ENCODE results near the gene MAGI2. TPM values are rescaled to one million over a fixed set of nuclear protein-coding genes. Genes with fewer than 3 reads are reported as not detected.

Gene MAGI2
- total and polyA plus RNA-seq, 2 donors from 2014 or later = 4.4 to 9.0 TPM

GRCh38 chr7:78542981-78543380 lies 910.5 kb downstream of the MAGI2 start:
- FAIRE-seq = no peak
- Histone ChIP-seq H3K9ac (ENCODE audit: low read length in 3 of 3) (no peak overlapping the region), H3K36me3 (ENCODE audit: control insufficient read depth in 2 of 3, insufficient read depth in 3 of 3, low read length in 3 of 3) (no peaks in the 10 kb centered on the region), H3K27me3 (ENCODE audit: control insufficient read depth, insufficient read depth, low read length) (no peaks in the 10 kb centered on the region), H3K4me3 (ENCODE audit: low read length in 3 of 3) (no peak overlapping the region), H3K4me1 (ENCODE audit: control insufficient read depth in 2 of 3, insufficient read depth in 2 of 3, low read depth in 1 of 3, low read length in 3 of 3) (no peaks in the 10 kb centered on the region), H3K9me3 (ENCODE audit: control insufficient read depth in 2 of 3, insufficient read depth in 1 of 3, low read length in 3 of 3) (no peaks in the 10 kb centered on the region), H3K27ac (ENCODE audit: low read depth in 2 of 2, low read length in 2 of 2) (no peak overlapping the region)
- intact Hi-C loops (cut with DNase I) = no loop called here
- TF ChIP-seq CTCF (IDR thresholded peaks at IDR 0.05; ENCODE audit: borderline replicate concordance, extremely low read depth, insufficient read depth) = no peak
- DNase-seq = no peak

- DNase-seq = no peak
- intact Hi-C loops (cut with DNase I) = no loop called here
- FAIRE-seq = no peak
- no peak overlapping the region for H3K4me3 ChIP-seq (ENCODE audit: low read length in 3 of 3)
- no peak overlapping the region for H3K27ac ChIP-seq (ENCODE audit: low read depth in 2 of 2, low read length in 2 of 2)
- no peak for TF ChIP-seq CTCF (IDR thresholded peaks at IDR 0.05; ENCODE audit: borderline replicate concordance, extremely low read depth, insufficient read depth)
- H3K9me3 ChIP-seq (ENCODE audit: control insufficient read depth in 2 of 3, insufficient read depth in 1 of 3, low read length in 3 of 3) = no peaks in the 10 kb centered on the region
- H3K27me3 ChIP-seq (ENCODE audit: control insufficient read depth, insufficient read depth, low read length) = no peaks in the 10 kb centered on the region
- H3K4me1 ChIP-seq (ENCODE audit: control insufficient read depth in 2 of 3, insufficient read depth in 2 of 3, low read depth in 1 of 3, low read length in 3 of 3) = no peaks in the 10 kb centered on the region
- no peaks in the 10 kb centered on the region for H3K36me3 ChIP-seq (ENCODE audit: control insufficient read depth in 2 of 3, insufficient read depth in 3 of 3, low read length in 3 of 3)
- H3K9ac ChIP-seq (ENCODE audit: low read length in 3 of 3) = no peak overlapping the region
These were observed 910.9 kb downstream of the MAGI2 start for GRCh38 chr7:78542541-78542940.

GRCh38 chr7:78539825-78540224 lies 913.6 kb downstream of the MAGI2 start:
- no peak for TF ChIP-seq CTCF (IDR thresholded peaks at IDR 0.05; ENCODE audit: borderline replicate concordance, extremely low read depth, insufficient read depth)
- Histone ChIP-seq H3K36me3 (ENCODE audit: control insufficient read depth in 2 of 3, insufficient read depth in 3 of 3, low read length in 3 of 3) (no peaks in the 10 kb centered on the region), H3K9me3 (ENCODE audit: control insufficient read depth in 2 of 3, insufficient read depth in 1 of 3, low read length in 3 of 3) (no peaks in the 10 kb centered on the region), H3K27ac (ENCODE audit: low read depth in 2 of 2, low read length in 2 of 2) (no peak overlapping the region), H3K4me1 (ENCODE audit: control insufficient read depth in 2 of 3, insufficient read depth in 2 of 3, low read depth in 1 of 3, low read length in 3 of 3) (no peaks in the 10 kb centered on the region), H3K9ac (ENCODE audit: low read length in 3 of 3) (no peak overlapping the region), H3K27me3 (ENCODE audit: control insufficient read depth, insufficient read depth, low read length) (no peaks in the 10 kb centered on the region), H3K4me3 (ENCODE audit: low read length in 3 of 3) (no peak overlapping the region)
- intact Hi-C loops (cut with DNase I) = no loop called here
- FAIRE-seq (no peak), DNase-seq (no peak)

- H3K4me1 ChIP-seq (ENCODE audit: control insufficient read depth in 2 of 3, insufficient read depth in 2 of 3, low read depth in 1 of 3, low read length in 3 of 3) = no peaks in the 10 kb centered on the region
- H3K27ac ChIP-seq (ENCODE audit: low read depth in 2 of 2, low read length in 2 of 2) = no peak overlapping the region
- H3K4me3 ChIP-seq (ENCODE audit: low read length in 3 of 3) = no peak overlapping the region
- H3K27me3 ChIP-seq (ENCODE audit: control insufficient read depth, insufficient read depth, low read length) = no peaks in the 10 kb centered on the region
- DNase-seq (no peak), FAIRE-seq (no peak)
- TF ChIP-seq CTCF (IDR thresholded peaks at IDR 0.05; ENCODE audit: borderline replicate concordance, extremely low read depth, insufficient read depth) = no peak
- no peak overlapping the region for H3K9ac ChIP-seq (ENCODE audit: low read length in 3 of 3)
- H3K9me3 ChIP-seq (ENCODE audit: control insufficient read depth in 2 of 3, insufficient read depth in 1 of 3, low read length in 3 of 3) = no peaks in the 10 kb centered on the region
- no peaks in the 10 kb centered on the region for H3K36me3 ChIP-seq (ENCODE audit: control insufficient read depth in 2 of 3, insufficient read depth in 3 of 3, low read length in 3 of 3)
- intact Hi-C loops (cut with DNase I) = no loop called here
These were observed 917.8 kb downstream of the MAGI2 start for GRCh38 chr7:78535655-78536054.
